ENCODE measurements around the gene ADRA2B.

The ADRA2B gene

GRCh38 chr2:96151595-96152303, 35.4 kb upstream of the ADRA2B start:
- DNase-seq, result peak in 3 of 42 donors; percentile 0 to 4 (median 0)
- intact Hi-C loops (cut with DNase I), result no loop called here

- intact Hi-C loops (cut with DNase I), result no loop called here
- DNase-seq, result peak in 2 of 42 donors; percentile 1 to 20
Measured at GRCh38 chr2:96150791-96151594, 34.6 kb upstream of the ADRA2B start.

- intact Hi-C loops (cut with DNase I), result no loop called here
- DNase-seq, result peak in 2 of 42 donors; percentile 1 to 11
Measured at GRCh38 chr2:96150007-96150640, 33.8 kb upstream of the ADRA2B start.

GRCh38 chr2:96148410-96149217, 32.2 kb upstream of the ADRA2B start:
- DNase-seq, result peak; percentile 38 to 91 (median 74)
- intact Hi-C loops (cut with DNase I), result loop anchor here (10.0 kb wide), 1 partner anchor 116 kb away; the partner anchor contains the start of genes CIAO1 and TMEM127

- intact Hi-C loops (cut with DNase I), result loop anchor here (10.0 kb wide), 1 partner anchor 117 kb away; the partner anchor contains the start of genes CIAO1 and TMEM127
- peak in 2 of 42 donors; percentile 1 to 28 for DNase-seq
Measured at GRCh38 chr2:96147593-96148201, 31.3 kb upstream of the ADRA2B start.

- intact Hi-C loops (cut with DNase I), result loop anchor here (10.0 kb wide), 1 partner anchor 118 kb away; the partner anchor contains the start of genes CIAO1 and TMEM127
Measured at GRCh38 chr2:96146881-96147592, 30.7 kb upstream of the ADRA2B start.

GRCh38 chr2:96146153-96146880, 29.9 kb upstream of the ADRA2B start:
- intact Hi-C loops (cut with DNase I), result loop anchor here (10.0 kb wide), 1 partner anchor 118 kb away; the partner anchor contains the start of genes CIAO1 and TMEM127
- peak in 35 of 42 donors; percentile 22 to 78 (median 48) for DNase-seq

More at GRCh38 chr2:96146881-96147592, 30.7 kb upstream of the ADRA2B start:
- DNase-seq, result peak in 1 of 42 donors; percentile 30

GRCh38 chr2:96145848-96146152, 29.4 kb upstream of the ADRA2B start:
- intact Hi-C loops (cut with DNase I), result loop anchor here (10.0 kb wide), 1 partner anchor 119 kb away; the partner anchor contains the start of genes CIAO1 and TMEM127

GRCh38 chr2:96145036-96145847, 28.9 kb upstream of the ADRA2B start, which contains the start of gene DUSP2:
DUSP2 (minus strand) TSS chr2:96145440; CDS start chr2:96145354, 86 bp downstream.
- intact Hi-C loops (cut with DNase I), result loop anchor here (10.0 kb wide), 1 partner anchor 120 kb away; the partner anchor contains the start of genes CIAO1 and TMEM127
- DNase-seq, result peak; percentile 19 to 82 (median 64)

More at GRCh38 chr2:96145848-96146152, 29.4 kb upstream of the ADRA2B start:
- DNase-seq, result peak in 1 of 42 donors; percentile 20

GRCh38 chr2:96144481-96145035, 28.2 kb upstream of the ADRA2B start:
- peak in 6 of 42 donors; percentile 11 to 61 (median 22) for DNase-seq
- intact Hi-C loops (cut with DNase I), result loop anchor here (10.0 kb wide), 1 partner anchor 120 kb away; the partner anchor contains the start of genes CIAO1 and TMEM127

GRCh38 chr2:96143848-96144480, 27.6 kb upstream of the ADRA2B start:
- intact Hi-C loops (cut with DNase I), result loop anchor here (10.0 kb wide), 1 partner anchor 121 kb away; the partner anchor contains the start of genes CIAO1 and TMEM127
- DNase-seq, result no peak

GRCh38 chr2:96143231-96143847, 27.0 kb upstream of the ADRA2B start:
- intact Hi-C loops (cut with DNase I), result loop anchor here (10.0 kb wide), 1 partner anchor 121 kb away; the partner anchor contains the start of genes CIAO1 and TMEM127
- DNase-seq, result no peak

GRCh38 chr2:96142217-96143113, 26.1 kb upstream of the ADRA2B start:
- DNase-seq, result no peak
- intact Hi-C loops (cut with DNase I), result loop anchor here (10.0 kb wide), 1 partner anchor 122 kb away; the partner anchor contains the start of genes CIAO1 and TMEM127
